ENCODE measurements around the gene BPIFB4. TPM values are rescaled to one million over a fixed set of nuclear protein-coding genes. Genes with fewer than 3 reads are reported as not detected.
"Not testable (repeated sequence)": the region's sequence is repeated elsewhere in the genome, so short reads cannot be mapped to it uniquely, and the experiment has no call there.

BPIFB4 gene
- total RNA-seq, 1 experiment from 2014 or later = not detected

GRCh38 chr20:33119725-33120720 is 40.6 kb downstream of the BPIFB4 start:
- DNase-seq (ENCODE audit: low read depth) = peak; percentile 16

DNA sequence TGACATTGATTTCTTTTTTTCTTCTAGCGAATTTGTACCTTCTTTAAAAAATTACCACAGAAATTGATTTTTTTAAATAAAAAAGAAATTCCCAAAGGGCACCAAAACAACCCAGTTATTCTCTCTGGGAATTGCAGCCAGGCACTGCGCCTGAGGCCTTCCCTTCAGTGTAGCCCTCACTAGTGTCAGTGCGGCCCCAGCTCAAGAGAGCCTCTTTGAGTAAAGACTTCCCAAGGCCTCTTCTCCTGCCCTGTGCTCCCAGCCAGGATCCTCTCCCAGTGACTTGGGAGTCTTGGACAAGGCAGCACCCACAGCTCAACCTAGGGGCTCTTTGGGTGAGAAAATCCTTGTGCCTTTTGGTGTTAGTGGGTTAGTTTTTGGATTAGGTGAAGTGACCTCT is 41.5 kb downstream of the BPIFB4 start:
- DNase-seq (ENCODE audit: low read depth) = no peak

DNA sequence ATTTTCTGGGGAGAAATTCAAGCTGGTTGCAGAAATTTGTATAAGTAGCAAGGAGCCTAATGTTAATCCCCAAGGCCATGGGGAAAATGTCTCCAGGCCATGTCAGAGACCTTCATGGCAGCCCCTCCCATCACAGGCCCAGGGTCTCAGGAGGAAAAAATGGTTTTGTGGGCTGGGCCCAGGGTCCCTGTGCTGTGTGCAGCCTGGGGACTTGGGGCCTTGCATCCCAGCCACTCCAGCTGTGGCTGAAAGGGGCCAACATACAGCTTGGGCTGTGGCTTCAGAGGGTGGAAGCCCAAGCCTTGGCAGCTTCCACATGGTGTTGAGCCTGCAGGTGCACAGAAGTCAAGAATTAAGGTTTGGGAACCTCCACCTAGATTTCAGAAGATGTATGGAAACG is 42.9 kb downstream of the BPIFB4 start:
- DNase-seq (ENCODE audit: low read depth) = not testable (repeated sequence)

DNA sequence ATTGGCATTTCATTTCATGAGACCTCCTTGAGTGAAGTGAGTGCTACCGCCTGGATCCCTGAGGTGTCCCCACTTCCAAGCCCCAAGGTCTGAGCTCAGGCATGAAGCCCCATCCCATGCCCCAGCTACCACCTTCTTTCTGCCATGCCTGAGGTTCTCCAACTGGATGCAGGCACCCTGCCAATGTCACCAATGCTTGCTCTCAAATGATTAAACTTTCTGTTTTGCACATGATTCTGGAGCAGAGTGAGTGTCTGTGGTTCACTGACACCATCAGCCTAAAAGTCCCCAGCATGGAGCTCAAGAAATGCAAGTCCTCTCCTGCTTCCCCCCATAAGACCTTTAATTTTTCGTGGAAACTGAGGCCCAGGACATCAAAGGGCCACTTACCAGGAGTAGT is 44.8 kb downstream of the BPIFB4 start:
- DNase-seq (ENCODE audit: low read depth) = no peak

DNA sequence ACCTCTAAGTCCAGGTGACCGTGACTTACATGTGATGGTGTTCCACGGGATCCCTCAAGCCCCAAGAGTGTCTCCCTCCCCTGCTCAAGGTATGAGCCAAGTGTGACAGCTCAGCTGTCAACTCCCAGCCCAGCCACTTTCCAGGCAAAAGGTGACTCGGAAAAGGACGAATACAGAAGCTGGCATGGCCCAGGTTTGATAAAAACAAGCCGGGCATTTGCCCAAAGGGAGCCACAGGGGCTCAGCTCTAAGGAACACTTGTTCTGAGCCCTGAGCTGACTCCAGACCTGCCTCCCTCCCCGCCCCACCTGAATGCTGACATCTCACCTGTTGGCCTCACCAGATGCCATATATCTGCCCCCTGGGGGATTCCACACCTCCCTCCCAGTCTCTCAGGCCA is 45.6 kb downstream of the BPIFB4 start:
- DNase-seq (ENCODE audit: low read depth) = no peak

DNA sequence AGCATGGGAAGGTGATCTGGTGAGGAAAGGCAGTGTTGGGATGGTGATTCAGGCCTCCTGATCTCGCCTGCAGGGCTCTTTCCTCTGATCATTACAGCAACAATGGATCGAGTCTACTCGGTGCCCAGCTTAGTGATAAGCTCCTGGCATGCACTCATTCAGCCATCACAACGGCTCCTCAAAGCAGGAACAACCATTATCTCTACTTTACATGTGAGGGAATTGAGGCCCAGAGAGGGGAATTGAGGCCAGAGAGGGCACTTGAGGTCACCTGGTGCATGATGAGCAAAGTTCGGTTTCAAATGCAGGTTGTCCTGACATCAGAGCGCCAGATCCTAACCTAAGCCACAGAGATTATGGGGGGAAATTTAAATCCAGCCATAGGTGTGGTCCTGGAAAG is 46.5 kb downstream of the BPIFB4 start:
- DNase-seq (ENCODE audit: low read depth) = no peak

GRCh38 chr20:33127422-33128097 is 48.1 kb downstream of the BPIFB4 start:
- no peak for DNase-seq (ENCODE audit: low read depth)

- DNase-seq (ENCODE audit: low read depth) = peak; percentile 76
Measured at GRCh38 chr20:33130568-33131061, 51.2 kb downstream of the BPIFB4 start.

- DNase-seq (ENCODE audit: low read depth) = no peak
Measured at GRCh38 chr20:33131949-33132473, 52.6 kb downstream of the BPIFB4 start.

- DNase-seq (ENCODE audit: low read depth) = peak; percentile 16
Measured at GRCh38 chr20:33132513-33133372, 53.3 kb downstream of the BPIFB4 start.

DNA sequence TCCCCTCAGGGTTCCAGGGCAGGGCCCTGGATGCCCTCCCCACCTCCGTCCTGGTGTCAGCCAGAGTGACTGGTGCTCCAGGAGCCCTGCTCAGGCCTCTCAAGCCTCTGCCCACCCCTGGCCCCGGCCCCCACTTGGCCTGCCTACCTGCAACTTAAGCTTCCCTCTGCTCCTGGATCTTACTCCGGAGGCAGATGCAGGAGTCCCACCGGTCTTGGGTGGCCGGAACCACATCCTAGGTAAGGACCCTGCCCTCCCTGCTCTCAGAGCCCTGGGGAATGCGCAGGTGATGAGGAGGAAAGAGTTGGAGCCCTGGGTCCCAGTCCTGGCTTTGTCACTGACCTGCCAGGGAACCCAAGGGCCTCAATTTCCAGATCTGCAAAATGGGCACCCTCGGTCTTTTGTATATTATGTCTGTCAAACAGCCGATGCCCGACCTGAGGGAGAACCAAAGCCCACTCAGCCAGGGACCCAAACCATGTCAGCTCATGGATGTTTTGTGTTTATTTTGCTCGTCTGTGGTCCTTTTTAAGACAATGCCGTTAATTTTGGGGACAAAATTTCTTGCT is 54.0 kb downstream of the BPIFB4 start:
- no peak for DNase-seq (ENCODE audit: low read depth)

- no peak for DNase-seq (ENCODE audit: low read depth)
Measured at GRCh38 chr20:33137195-33137594, 57.8 kb downstream of the BPIFB4 start.

- no peak for DNase-seq (ENCODE audit: low read depth)
Measured at GRCh38 chr20:33139467-33139866, 60.0 kb downstream of the BPIFB4 start.

GRCh38 chr20:33145521-33145920 is 66.1 kb downstream of the BPIFB4 start:
- DNase-seq (ENCODE audit: low read depth) = no peak

DNA sequence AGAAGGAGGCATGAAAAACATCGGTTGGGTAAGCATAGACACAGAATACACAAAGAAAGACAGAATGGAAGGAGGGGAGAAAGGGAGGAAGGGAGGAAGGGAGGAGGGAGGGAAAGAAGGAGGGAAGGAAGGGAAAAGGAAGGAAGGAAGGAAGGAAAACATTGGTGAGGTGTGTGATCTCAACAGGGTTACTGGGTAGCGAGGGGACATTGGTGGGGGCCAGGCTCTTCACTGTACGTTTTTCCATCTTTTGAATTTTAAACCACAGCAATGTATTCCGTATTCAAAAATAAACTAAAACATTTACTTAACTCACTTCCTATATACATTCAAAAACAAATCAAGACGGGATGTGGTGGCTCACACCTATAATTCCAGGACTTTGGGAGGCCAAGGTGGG is 67.9 kb downstream of the BPIFB4 start:
- DNase-seq (ENCODE audit: low read depth) = no peak

- no peak for DNase-seq (ENCODE audit: low read depth)
Measured at GRCh38 chr20:33148040-33148439, 68.6 kb downstream of the BPIFB4 start.

DNA sequence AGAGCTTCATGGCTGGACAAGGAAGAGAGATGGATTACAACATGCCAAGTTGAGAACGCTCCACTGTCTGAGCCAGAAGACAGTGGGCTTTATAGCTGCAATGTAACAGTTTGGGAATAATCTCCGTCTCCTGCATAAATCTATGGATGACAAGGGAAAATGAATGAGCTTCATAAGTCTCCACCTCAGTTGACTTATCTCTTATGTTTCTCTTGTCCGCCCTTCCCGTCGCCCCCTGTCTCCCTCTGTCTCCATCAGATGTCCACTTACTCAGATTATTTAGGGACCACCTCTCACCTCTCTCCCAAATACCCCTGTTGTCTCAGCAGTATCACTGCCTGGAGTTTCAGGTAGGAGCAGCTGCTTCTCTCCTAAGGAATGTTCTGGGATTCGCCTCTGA is 74.8 kb downstream of the BPIFB4 start:
- no peak for DNase-seq (ENCODE audit: low read depth)

DNA sequence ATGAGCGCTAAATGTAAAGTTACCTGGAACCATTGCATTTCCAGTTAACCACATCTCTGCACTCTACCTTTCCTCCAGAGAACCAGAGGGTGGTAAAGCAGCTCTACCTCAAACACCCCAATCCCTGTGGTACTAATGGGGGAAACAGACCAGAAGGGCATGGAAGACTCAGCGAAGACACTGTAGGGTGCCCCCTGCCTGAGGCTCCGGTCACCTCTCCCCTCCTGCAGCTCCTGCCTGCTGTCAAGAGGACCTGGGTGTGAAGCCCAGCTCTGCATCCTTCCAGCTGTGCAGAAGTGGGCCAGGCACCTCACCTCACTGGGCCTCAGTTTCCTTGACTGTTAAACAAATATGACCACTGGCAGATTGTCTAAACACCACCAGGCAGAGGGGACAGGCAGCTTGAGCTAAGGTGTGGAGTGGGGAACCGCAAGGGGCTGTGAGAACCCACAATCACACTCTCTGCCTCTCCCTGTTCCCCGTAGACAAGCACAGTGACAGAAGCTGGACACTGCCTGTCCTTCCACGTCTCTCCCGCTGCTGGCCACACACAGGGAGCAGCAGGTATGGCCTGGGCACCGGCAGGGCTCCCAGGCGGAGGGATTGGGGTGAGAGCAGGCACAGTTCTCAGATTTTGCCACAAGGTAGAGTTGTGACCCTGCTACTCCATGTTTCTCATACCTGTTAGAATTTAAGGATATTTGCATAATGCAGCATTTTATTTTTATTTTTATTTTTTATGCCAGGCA is 79.4 kb downstream of the BPIFB4 start:
- DNase-seq (ENCODE audit: low read depth) = no peak

GRCh38 chr20:33159713-33160112 is 80.3 kb downstream of the BPIFB4 start:
- DNase-seq (ENCODE audit: low read depth) = no peak

- no peak for DNase-seq (ENCODE audit: low read depth)
Measured at GRCh38 chr20:33160681-33161080, 81.2 kb downstream of the BPIFB4 start.
